ENCODE measurements around the gene PRPF31.

The PRPF31 gene

DNA sequence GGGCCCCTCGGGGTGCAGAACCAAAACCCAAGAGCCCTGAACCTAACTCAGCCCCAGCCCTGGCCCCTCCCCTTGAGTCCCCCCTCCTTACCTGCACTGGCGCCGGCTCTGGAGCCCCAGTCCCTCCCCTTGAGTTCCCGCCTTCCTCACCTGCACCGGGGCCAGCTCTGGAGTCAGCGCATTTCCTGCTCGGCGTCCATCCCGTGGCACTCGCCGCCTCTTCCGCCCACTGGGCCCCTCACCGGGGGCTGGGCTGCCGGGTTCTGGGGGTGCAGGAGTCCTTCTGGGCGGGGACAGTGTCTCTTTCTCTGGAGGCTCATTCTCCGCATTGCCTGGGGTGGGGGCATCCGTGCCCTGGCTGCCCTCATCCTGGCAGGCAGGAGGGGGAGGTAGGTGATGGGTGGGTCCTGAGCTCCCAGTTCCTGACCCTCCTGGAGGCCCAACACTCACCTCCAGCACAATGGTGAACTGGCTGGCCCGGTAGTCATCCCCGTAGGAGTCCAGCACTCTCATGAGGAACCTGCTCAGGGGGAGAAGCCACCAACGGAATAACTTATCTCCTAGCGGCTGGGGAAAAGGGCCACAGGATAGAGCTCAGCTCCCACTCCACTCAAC is 7.6 kb upstream of the PRPF31 start:
- no peak for DNase-seq

- DNase-seq, result no peak
Observed at GRCh38 chr19:54108496-54108895, 7.1 kb upstream of the PRPF31 start.

DNA sequence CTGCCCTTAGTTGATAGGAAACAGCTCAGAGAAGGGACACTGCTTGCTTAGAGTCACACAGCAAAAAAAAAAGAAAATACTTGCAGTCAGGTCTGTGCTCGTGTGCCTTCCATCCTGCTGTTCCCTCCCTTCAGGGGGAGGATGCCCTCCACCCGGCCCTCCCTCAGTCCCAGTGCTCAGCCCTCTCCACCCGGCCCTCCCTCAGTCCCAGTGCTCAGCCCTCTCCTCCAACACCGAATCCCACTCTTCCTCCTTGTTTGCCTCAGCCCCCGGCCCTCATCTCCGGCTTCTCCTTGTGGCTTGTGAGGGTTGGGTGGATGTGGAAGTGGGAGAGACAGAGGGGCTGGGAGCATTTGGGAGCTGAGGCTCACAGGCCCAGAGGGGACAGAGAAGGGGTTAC is 5.9 kb upstream of the PRPF31 start:
- no peak for DNase-seq

- no peak for DNase-seq
Observed at GRCh38 chr19:54114340-54115108, 1.0 kb upstream of the PRPF31 start.

DNA sequence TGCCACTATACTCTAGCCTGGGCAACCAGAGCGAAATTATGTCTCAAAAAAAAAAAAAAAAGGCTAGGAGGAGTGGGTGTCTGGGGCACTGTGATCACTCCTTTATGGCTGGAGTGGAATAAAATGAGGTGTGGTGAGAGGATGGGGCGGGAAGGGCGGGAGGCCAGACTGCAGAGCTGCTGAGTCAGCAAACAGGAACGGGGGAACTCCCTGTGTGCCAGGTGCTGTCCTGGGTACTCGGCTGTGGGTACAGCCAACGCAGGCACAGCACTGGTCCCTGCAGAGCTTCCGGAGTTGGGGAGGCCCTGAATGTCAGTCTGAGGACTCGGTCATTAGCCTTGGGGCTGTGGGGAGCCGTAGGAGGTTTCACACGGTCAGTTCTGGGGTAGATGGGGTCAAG is 5.7 kb downstream of the PRPF31 start:
- no peak for DNase-seq

DNA sequence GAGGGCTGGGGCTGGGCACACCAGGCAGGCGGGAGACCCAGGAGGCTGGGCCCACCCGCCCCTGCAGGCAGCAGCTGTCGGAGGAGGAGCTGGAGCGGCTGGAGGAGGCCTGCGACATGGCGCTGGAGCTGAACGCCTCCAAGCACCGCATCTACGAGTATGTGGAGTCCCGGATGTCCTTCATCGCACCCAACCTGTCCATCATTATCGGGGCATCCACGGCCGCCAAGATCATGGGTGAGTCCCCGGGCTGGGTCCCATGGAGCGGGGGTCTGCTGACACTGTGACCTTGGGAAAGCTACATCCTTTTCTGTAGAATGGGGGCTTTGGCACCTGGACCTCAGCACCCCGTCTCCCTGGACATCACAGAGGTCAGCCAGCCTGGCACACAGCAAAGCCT is 8.1 kb downstream of the PRPF31 start:
- DNase-seq, result no peak

DNA sequence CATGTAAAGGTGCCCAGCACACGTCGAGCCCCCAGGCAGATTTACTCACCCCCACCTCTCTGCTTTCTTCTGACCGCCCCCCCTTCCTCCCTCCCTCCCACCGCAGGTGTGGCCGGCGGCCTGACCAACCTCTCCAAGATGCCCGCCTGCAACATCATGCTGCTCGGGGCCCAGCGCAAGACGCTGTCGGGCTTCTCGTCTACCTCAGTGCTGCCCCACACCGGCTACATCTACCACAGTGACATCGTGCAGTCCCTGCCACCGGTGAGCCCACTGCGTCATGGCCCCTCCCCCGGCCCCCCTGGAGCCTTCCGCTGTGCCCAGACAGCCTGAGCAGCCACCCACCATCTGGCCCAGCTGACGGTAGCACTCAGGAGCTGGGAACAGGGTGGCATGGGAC is 8.8 kb downstream of the PRPF31 start:
- no peak for DNase-seq

DNA sequence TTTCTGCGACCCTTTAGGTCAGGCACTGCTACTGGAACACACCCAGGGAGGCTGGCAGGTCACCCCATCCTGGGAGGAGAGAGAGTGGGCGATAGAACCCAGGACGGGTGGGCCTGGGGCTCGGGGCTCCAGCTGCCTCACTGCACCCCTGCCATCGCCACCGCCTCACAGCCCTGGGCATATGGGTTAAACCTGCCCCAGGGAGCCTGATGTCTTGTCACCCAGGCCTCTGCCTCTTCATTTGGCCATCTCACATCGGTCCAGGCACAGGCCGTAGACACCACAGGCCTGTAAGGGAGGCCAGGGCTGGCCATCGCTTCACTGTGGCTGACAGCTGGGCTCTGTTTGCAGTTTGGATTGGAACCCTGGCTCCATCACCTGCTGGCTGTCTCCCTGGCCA is 10.2 kb downstream of the PRPF31 start:
- DNase-seq, result no peak

GRCh38 chr19:54127688-54128440 is 12.3 kb downstream of the PRPF31 start:
- no peak for DNase-seq

DNA sequence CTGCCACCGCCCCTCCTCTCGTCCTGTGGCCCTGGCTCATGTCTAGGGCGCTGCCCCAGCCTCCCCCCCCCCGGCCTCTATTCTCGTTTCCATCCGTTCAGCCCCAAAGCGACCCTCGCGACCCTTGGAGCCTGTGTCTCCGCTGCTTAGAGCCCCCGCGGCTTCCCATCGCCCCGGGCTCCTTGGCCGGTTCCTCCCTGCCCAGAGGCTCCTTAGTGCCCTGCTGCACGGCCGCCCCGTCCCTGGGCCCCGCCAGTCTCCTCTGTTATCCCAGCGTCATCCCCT is 12.8 kb downstream of the PRPF31 start:
- no peak for DNase-seq

GRCh38 chr19:54128796-54129616 is 13.5 kb downstream of the PRPF31 start:
- DNase-seq, result no peak

DNA sequence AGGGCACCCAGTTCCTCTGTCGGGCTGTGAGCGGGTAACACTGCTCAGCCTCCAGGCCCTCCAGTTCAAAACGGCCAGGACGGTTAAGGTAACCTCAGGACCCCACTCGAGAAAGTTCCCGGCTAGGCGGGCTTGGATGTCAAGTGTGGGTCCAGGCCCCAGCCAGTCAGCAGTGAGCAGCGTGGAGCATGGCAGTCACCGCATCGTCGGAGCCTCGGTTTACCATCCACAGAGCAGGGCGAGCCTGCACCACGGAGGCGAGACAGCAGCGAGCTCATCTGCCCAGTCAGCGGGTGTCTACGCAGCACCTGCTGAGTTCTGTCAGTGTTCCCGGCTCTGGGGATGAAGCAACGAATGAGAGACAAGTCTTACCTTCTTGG is 14.1 kb downstream of the PRPF31 start:
- DNase-seq, result no peak

GRCh38 chr19:54133312-54133956 is 17.9 kb downstream of the PRPF31 start:
- DNase-seq, result no peak

- no peak for DNase-seq
Observed at GRCh38 chr19:54133957-54134590, 18.5 kb downstream of the PRPF31 start.

GRCh38 chr19:54136086-54136863 is 20.7 kb downstream of the PRPF31 start:
- DNase-seq, result no peak

DNA sequence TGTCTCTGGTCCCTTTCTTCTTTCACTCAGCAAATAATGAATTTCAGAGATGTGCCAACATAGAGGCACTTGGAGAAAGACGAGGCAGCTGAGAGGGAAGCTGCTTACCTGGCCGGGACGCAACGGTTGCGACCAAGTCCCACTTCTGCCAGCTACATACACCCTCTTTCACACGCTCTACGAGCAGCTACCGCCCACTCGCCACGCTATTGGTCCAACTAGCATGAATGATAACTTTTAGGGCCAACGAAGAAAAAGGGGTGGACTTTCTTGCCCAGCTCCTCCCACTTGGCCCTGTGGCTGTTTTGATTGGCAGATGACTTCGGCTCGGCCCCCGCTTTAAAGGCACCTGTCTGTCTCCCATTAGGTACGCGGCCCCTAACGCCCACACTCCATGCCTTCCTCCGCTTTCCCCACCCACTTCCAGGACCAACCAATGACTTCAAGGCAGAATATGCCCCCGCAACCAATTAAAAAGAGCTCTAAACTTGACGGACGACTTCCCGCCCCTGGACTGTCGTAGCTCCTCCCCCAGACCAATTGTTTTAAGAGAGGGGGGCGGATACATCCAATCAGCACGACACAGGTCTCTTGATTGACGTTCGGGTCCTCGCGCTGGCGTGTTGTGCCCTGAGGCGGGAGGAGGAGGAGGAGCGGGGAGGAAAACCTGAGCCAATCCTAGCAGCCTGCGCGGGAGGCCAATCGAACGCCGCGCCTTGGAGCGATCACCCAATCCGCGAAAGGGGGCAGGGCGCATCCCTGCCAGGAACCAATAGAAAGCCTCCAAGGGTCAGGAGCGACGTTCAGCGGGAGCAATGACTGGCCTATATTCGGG is 21.5 kb downstream of the PRPF31 start:
- DNase-seq, result peak; percentile 100

DNA sequence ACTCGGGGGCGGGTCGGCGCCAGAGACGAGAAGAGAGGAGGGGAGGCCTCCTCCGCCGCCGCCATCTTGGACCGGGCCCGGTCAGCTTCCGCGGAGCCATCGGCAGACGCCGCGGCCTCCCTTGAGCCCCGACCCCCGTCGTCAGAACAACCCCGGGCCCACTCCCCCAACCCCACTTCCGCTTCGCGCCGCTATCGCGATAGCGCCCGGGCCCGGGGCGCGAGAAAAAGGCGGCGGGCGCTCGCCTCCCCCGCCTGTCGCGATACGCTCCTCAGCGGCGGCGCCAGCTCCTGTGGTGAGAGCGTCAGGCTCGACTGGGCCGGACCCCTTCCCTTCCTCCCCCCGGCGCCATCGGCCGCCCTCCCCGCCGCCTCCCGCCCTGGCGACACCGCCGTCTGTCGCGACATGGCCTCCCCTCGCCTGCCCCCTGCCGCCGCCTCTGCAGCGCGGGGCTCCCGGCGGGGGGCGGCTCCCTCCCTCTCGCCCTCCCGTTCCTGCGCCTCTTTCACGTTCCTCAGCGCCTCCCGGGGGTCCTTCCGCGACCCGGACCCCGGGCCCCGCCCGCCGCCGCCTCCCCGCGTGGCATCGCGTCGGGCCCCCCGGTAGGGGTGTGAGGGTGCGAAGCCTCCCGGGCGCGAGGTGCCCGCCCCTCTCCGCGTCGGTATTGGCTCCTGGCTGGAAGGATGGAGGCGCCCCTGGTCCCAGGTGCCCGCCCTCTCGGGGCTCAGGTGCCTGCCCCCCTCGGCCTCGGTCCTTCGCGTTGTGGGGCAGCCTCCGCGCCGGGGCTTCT is 22.3 kb downstream of the PRPF31 start, which contains the start of gene CNOT3:
Gene CNOT3, plus strand, starts transcription at position 64 of the 790 bp plus-strand sequence. CDS start 5,217 bp downstream, outside the sequence.
- DNase-seq, result no peak

- no peak for DNase-seq
Observed at GRCh38 chr19:54138489-54139256, 23.1 kb downstream of the PRPF31 start.

GRCh38 chr19:54141356-54141755 is 25.8 kb downstream of the PRPF31 start:
- DNase-seq, result no peak
